Suprapubic skin (tissue), 4 donors: Measurements from ENCODE around the gene TNFRSF4.

ENCODE experiments used
- CTCF ChIP-seq, 2 donors: fragments of 200-600 bp in 1 of 2; fragments of 450-650 bp in 1 of 2; sonication (generic) in 1 of 2; IDR thresholded peaks; one replicate each; pipeline ENCODE4 v1.5.1; 2016 to 2019; ENCODE audit warnings: antibody characterized with exemption in 2 of 2, mild to moderate bottlenecking in 1 of 2, moderate library complexity in 1 of 2
- EP300 ChIP-seq: sonication (generic); formaldehyde crosslinking; IDR thresholded peaks from one replicate; pipeline ENCODE4 v1.6.1; 2017; ENCODE audit warnings: antibody characterized with exemption
- POLR2A ChIP-seq, 2 donors: fragments of 450-650 bp; IDR thresholded peaks; one replicate each; pipeline ENCODE4 v1.6.1; 2017; ENCODE audit warnings: antibody characterized with exemption in 2 of 2, mild to moderate bottlenecking in 2 of 2, moderate library complexity in 2 of 2
- POLR2AphosphoS5 ChIP-seq, 3 donors: sonication (generic); formaldehyde crosslinking; IDR thresholded peaks; one replicate each; pipeline ENCODE4 v1.6.1; 2017; ENCODE audit warnings: antibody characterized with exemption in 3 of 3

GRCh38 chr1:1199141-1199960, 14.6 kb downstream of the TNFRSF4 start:
- TF ChIP-seq CTCF (IDR thresholded peaks at IDR 0.05) (no peak), POLR2AphosphoS5 (IDR thresholded peaks at IDR 0.05) (no peak), POLR2A (IDR thresholded peaks at IDR 0.05) (no peak), EP300 (no peak)
